ENCODE results near the gene EVL. TPM values are rescaled to one million over a fixed set of nuclear protein-coding genes. Genes with fewer than 3 reads are reported as not detected.

The EVL gene
- total RNA-seq, 1 donor from 2014 or later: 98.9 TPM

DNA sequence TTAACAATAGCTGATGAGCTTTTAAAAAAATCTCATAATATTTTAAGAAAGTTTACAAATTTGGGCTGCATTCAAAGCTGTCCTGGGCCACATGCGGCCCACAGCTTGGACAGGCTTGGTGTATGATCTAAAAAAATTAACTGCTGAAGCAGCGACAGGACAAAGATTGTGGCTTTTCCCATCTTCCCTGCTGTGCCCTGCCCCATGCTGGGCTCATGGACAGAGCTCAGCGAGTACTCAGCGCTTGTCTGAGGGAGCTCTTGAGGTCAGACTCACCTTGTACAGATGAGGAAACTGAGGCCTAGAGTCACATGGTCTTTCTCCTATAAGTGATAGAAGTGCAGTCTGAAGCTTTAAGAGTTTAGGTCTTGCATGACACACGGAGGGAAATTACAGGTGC, 15.0 kb downstream of the EVL start:
- H3K9me3 Mint-ChIP-seq (ENCODE audit: low read depth): no peaks in the 10 kb centered on the region
- H3K4me3 Mint-ChIP-seq (ENCODE audit: unreplicated experiment): no peak overlapping the region

DNA sequence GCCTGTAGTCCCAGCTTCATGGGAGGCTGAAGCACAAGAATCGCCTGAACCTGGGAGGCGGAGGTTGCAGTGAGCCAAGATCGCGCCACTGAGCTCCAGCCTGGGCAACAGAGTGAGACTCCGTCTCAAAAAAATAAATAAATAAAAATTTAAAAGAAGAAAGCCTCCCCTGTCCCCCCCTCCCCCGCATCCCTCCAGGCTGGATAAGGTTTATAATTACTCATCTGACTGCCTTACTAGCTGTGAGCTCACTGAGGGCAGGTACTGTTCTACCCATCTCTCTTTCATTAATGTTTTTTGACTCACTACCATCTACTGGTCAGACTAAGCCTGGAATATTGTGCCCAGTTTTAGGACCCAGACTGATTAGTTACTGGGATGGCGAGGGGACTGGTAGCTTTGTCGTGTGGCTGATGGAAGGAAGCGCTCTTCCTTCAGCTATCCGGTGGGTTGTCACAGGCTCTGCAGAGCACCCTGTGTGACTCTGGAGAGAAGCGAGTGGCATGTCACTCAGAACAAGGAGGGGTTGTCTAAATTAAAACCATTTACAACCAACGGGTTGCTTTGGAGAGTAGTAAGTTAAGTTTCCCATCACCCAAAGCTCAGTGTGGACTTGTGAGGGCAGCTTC, 16.9 kb downstream of the EVL start:
- H3K4me1 Mint-ChIP-seq (ENCODE audit: low read depth): peaks cover 53% of the 10 kb centered on the region
- no peaks in the 10 kb centered on the region for H3K9me3 Mint-ChIP-seq (ENCODE audit: low read depth)
- no peak overlapping the region for H3K4me3 Mint-ChIP-seq (ENCODE audit: unreplicated experiment)
- no peaks in the 10 kb centered on the region for H3K27me3 Mint-ChIP-seq (ENCODE audit: low read depth)
- H3K27ac Mint-ChIP-seq (ENCODE audit: unreplicated experiment): peak overlapping the region; percentile 41
- H3K36me3 Mint-ChIP-seq (ENCODE audit: low read depth): peaks cover 8% of the 10 kb centered on the region
- no peak for DNase-seq (ENCODE audit: low spot score)
- no peak for TF ChIP-seq CTCF (IDR thresholded peaks at IDR 0.05)

More for the DNA sequence above, 15.0 kb downstream of the EVL start:
- no peak for TF ChIP-seq CTCF (IDR thresholded peaks at IDR 0.05)
- no peaks in the 10 kb centered on the region for H3K36me3 Mint-ChIP-seq (ENCODE audit: low read depth)
- H3K4me1 Mint-ChIP-seq (ENCODE audit: low read depth): peaks cover 72% of the 10 kb centered on the region
- no peak for DNase-seq (ENCODE audit: low spot score)
- H3K27ac Mint-ChIP-seq (ENCODE audit: unreplicated experiment): peak overlapping the region; percentile 94
- no peaks in the 10 kb centered on the region for H3K27me3 Mint-ChIP-seq (ENCODE audit: low read depth)

DNA sequence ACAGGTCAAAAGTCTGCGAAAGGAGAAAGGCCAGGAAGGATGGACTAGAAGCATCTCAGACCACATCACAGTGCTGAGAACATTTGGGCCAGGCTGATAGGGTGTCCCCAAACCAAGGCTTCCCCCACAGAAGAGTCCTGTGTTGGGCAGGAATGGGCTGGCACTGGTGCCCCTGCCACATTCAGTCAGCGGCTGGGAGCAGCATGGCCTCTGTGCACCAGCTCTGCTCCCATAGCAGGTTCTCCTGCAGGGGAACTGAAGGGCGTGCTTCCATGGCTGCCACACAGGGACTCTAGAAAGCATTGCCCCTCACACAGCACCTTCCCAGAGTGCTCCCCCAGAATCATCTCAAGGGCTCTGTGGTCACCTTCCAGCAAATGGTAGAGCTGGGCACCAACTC, 17.5 kb downstream of the EVL start:
- TF ChIP-seq CTCF (IDR thresholded peaks at IDR 0.05): no peak
- Mint-ChIP-seq H3K27me3 (ENCODE audit: low read depth) (no peaks in the 10 kb centered on the region), H3K27ac (ENCODE audit: unreplicated experiment) (no peak overlapping the region), H3K9me3 (ENCODE audit: low read depth) (no peaks in the 10 kb centered on the region), H3K4me1 (ENCODE audit: low read depth) (peaks cover 50% of the 10 kb centered on the region), H3K4me3 (ENCODE audit: unreplicated experiment) (no peak overlapping the region), H3K36me3 (ENCODE audit: low read depth) (peaks cover 9% of the 10 kb centered on the region)
- DNase-seq (ENCODE audit: low spot score): no peak

DNA sequence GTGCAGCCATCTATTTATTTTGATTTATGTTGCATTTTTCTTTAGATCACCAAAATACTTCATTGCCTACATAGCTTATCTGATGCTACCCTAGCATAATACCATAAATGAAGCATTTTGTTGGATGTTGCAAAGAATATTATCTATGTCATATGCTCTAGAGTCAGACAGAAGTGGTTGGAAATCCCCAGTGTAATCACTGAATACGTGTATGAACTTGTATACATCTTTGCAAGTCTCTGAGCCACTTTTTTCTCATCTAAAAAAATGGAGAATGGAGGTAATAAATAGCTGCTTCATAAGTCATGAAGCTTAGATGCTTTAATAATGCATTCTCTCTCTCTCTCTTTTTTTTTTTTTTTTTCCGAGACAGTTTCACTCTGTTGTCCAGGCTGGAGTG, 18.5 kb downstream of the EVL start:
- TF ChIP-seq CTCF (IDR thresholded peaks at IDR 0.05): no peak
- no peak overlapping the region for H3K27ac Mint-ChIP-seq (ENCODE audit: unreplicated experiment)

GRCh38 chr14:100084591-100084990, 19.4 kb downstream of the EVL start:
- Mint-ChIP-seq H3K27me3 (ENCODE audit: low read depth) (no peaks in the 10 kb centered on the region), H3K9me3 (ENCODE audit: low read depth) (no peaks in the 10 kb centered on the region), H3K27ac (ENCODE audit: unreplicated experiment) (no peak overlapping the region), H3K4me3 (ENCODE audit: unreplicated experiment) (no peak overlapping the region), H3K36me3 (ENCODE audit: low read depth) (peaks cover 12% of the 10 kb centered on the region), H3K4me1 (ENCODE audit: low read depth) (peaks cover 32% of the 10 kb centered on the region)
- no peak for TF ChIP-seq CTCF (IDR thresholded peaks at IDR 0.05)
- DNase-seq (ENCODE audit: low spot score): no peak

More for the DNA sequence above, 18.5 kb downstream of the EVL start:
- no peak for DNase-seq (ENCODE audit: low spot score)
- Mint-ChIP-seq H3K36me3 (ENCODE audit: low read depth) (peaks cover 12% of the 10 kb centered on the region), H3K9me3 (ENCODE audit: low read depth) (no peaks in the 10 kb centered on the region), H3K4me3 (ENCODE audit: unreplicated experiment) (no peak overlapping the region), H3K27me3 (ENCODE audit: low read depth) (no peaks in the 10 kb centered on the region), H3K4me1 (ENCODE audit: low read depth) (peaks cover 40% of the 10 kb centered on the region)

Data from chondrocyte (in vitro differentiated cells).